Measurements from ENCODE around the gene PIP5K1B.

GRCh38 chr9:68721666-68722330 is 16.8 kb downstream of the PIP5K1B start:
- TF ChIP-seq YY1 (IDR thresholded peaks at IDR 0.05; ENCODE audit: insufficient read depth, insufficient read length) (no peak), SUZ12 (IDR thresholded peaks at IDR 0.05; ENCODE audit: extremely low read depth, insufficient read depth, insufficient read length) (no peak)

Data from NT2/D1 (cell line).